Measurements from ENCODE around the gene ACSM4.
"Not testable (repeated sequence)": the region's sequence is repeated elsewhere in the genome, so short reads cannot be mapped to it uniquely, and the experiment has no call there.

The ACSM4 gene

GRCh38 chr12:7303772-7304171, at the start of gene ACSM4:
ACSM4 (plus strand) TSS chr12:7304072; CDS start chr12:7304332, 260 bp downstream.
- no peak for DNase-seq (ENCODE audit: low spot score)

- DNase-seq (ENCODE audit: low spot score): no peak
Measured at GRCh38 chr12:7259060-7259459, 44.8 kb upstream of the ACSM4 start.

GRCh38 chr12:7264538-7264937, 39.3 kb upstream of the ACSM4 start:
- no peak for DNase-seq (ENCODE audit: low spot score)

GRCh38 chr12:7265251-7265650, 38.6 kb upstream of the ACSM4 start:
- DNase-seq (ENCODE audit: low spot score): no peak

- DNase-seq (ENCODE audit: low spot score): no peak
Measured at GRCh38 chr12:7269273-7269672, 34.6 kb upstream of the ACSM4 start.

GRCh38 chr12:7271893-7272514, 31.9 kb upstream of the ACSM4 start:
- no peak for DNase-seq (ENCODE audit: low spot score)

GRCh38 chr12:7275482-7275881, 28.4 kb upstream of the ACSM4 start:
- DNase-seq (ENCODE audit: low spot score): not testable (repeated sequence)

- no peak for DNase-seq (ENCODE audit: low spot score)
Measured at GRCh38 chr12:7282844-7283243, 21.0 kb upstream of the ACSM4 start.

- DNase-seq (ENCODE audit: low spot score): no peak
Measured at GRCh38 chr12:7289743-7290142, 14.1 kb upstream of the ACSM4 start.

GRCh38 chr12:7290588-7290987, 13.3 kb upstream of the ACSM4 start:
- DNase-seq (ENCODE audit: low spot score): not testable (repeated sequence)

GRCh38 chr12:7292300-7292699, 11.6 kb upstream of the ACSM4 start:
- no peak for DNase-seq (ENCODE audit: low spot score)

- no peak for DNase-seq (ENCODE audit: low spot score)
Measured at GRCh38 chr12:7293670-7294069, 10.2 kb upstream of the ACSM4 start.

GRCh38 chr12:7295529-7295928, 8.3 kb upstream of the ACSM4 start:
- DNase-seq (ENCODE audit: low spot score): no peak

- DNase-seq (ENCODE audit: low spot score): no peak
Measured at GRCh38 chr12:7297865-7298264, 6.0 kb upstream of the ACSM4 start.

- no peak for DNase-seq (ENCODE audit: low spot score)
Measured at GRCh38 chr12:7302266-7302986, 1.4 kb upstream of the ACSM4 start.

GRCh38 chr12:7303230-7303629, 642 bp upstream of the ACSM4 start:
- DNase-seq (ENCODE audit: low spot score): no peak

GRCh38 chr12:7304456-7304855, 584 bp downstream of the ACSM4 start:
- DNase-seq (ENCODE audit: low spot score): no peak

GRCh38 chr12:7310070-7310469, 6.2 kb downstream of the ACSM4 start:
- no peak for DNase-seq (ENCODE audit: low spot score)

- DNase-seq (ENCODE audit: low spot score): no peak
Measured at GRCh38 chr12:7319930-7320329, 16.1 kb downstream of the ACSM4 start.

- no peak for DNase-seq (ENCODE audit: low spot score)
Measured at GRCh38 chr12:7321624-7322023, 17.8 kb downstream of the ACSM4 start.

- DNase-seq (ENCODE audit: low spot score): no peak
Measured at GRCh38 chr12:7322599-7322998, 18.7 kb downstream of the ACSM4 start.

- no peak for DNase-seq (ENCODE audit: low spot score)
Measured at GRCh38 chr12:7324176-7324575, 20.3 kb downstream of the ACSM4 start.

GRCh38 chr12:7327918-7328317, 24.0 kb downstream of the ACSM4 start:
- DNase-seq (ENCODE audit: low spot score): no peak

- not testable (repeated sequence) for DNase-seq (ENCODE audit: low spot score)
Measured at GRCh38 chr12:7337790-7338189, 33.9 kb downstream of the ACSM4 start.
